CD4-positive, alpha-beta T cell treated with Interleukin-10 for 1 hour (primary cell): ENCODE measurements around the gene NOL4.

Experiments
- DNase-seq: peaks from one replicate; pipeline ENCODE4 v3.0.0-alpha.2; 2020

NOL4 gene

GRCh38 chr18:34189656-34190435 is 34.9 kb downstream of the NOL4 start:
- no peak for DNase-seq
